IMR-90 (cell line): Measurements from ENCODE around the gene SCN1B. TPM values are rescaled to one million over a fixed set of nuclear protein-coding genes. Genes with fewer than 3 reads are reported as not detected.

ENCODE experiments used
- ATAC-seq: fragments of 200-7000 bp; cut with Tn5 transposase; 2 replicates; pipeline ENCODE4 v1.9.1; 2020; ENCODE audit warnings: low read depth, mild to moderate bottlenecking, moderate library complexity
- BruUV-seq: library from RNA; stranded (reverse); fragments of 400-500 nt; replicated peaks from 2 replicates; lab custom pipeline; 2021; lab: Mats Ljungman, UMichigan
- CTCF ChIA-PET: fragments of 300-600 bp; formaldehyde crosslinking; extraction: SDS; loops from one replicate; lab custom pipeline; 2021; ENCODE audit warnings: antibody characterized with exemption; lab: Yijun Ruan, JAX
- POLR2A ChIA-PET: fragments of 300-600 bp; sonication (Branson Sonifier 250); formaldehyde crosslinking; loops from one replicate; lab custom pipeline; 2022; ENCODE audit warnings: antibody characterized with exemption; ENCODE audit not compliant: unreplicated experiment; lab: Charles Lee
- DNase-seq: peaks from one replicate; pipeline ENCODE4 v3.0.0; 2013
- H2AFZ ChIP-seq: replicated peaks from 2 replicates; pipeline ENCODE3; 2013; ENCODE audit warnings: low read length, mild to moderate bottlenecking; ENCODE audit not compliant: poor library complexity
- H2AK5ac ChIP-seq: 2 replicates; pipeline ENCODE4 v1.6.1; 2013; ENCODE audit warnings: low read depth, low read length, inconsistent platforms
- H2AK9ac ChIP-seq: replicated peaks from 2 replicates; pipeline ENCODE3; 2013; ENCODE audit warnings: mild to moderate bottlenecking, low read depth, low read length, moderate library complexity; ENCODE audit not compliant: poor library complexity
- H2BK120ac ChIP-seq: 2 replicates; pipeline ENCODE4 v1.6.1; 2013; ENCODE audit warnings: low read depth, low read length, inconsistent platforms
- H2BK15ac ChIP-seq: 3 replicates; pipeline ENCODE4 v1.6.1; 2013; ENCODE audit warnings: low read depth, low read length, inconsistent platforms
- H2BK20ac ChIP-seq: 2 replicates; pipeline ENCODE4 v1.6.1; 2013; ENCODE audit warnings: low read depth, mild to moderate bottlenecking, inconsistent platforms, low read length, moderate library complexity
- H2BK5ac ChIP-seq: 2 replicates; pipeline ENCODE4 v1.6.1; 2013; ENCODE audit warnings: mild to moderate bottlenecking, low read depth, low read length, inconsistent platforms; ENCODE audit not compliant: poor library complexity, severe bottlenecking
- H3K14ac ChIP-seq: replicated peaks from 2 replicates; pipeline ENCODE4 v1.6.1; 2013; ENCODE audit warnings: low read depth, low read length, inconsistent platforms
- H3K18ac ChIP-seq: 2 replicates; pipeline ENCODE4 v1.6.1; 2013; ENCODE audit warnings: low read depth, low read length, control low read depth
- H3K23ac ChIP-seq: 2 replicates; pipeline ENCODE4 v1.6.1; 2013; ENCODE audit warnings: low read depth, low read length, inconsistent platforms
- H3K27ac ChIP-seq: 2 replicates; pipeline ENCODE4 v1.5.1; 2013; ENCODE audit warnings: mild to moderate bottlenecking, control low read depth, low read length; ENCODE audit not compliant: insufficient read depth
- H3K27me3 ChIP-seq: 2 replicates; pipeline ENCODE4 v1.6.1; 2013; ENCODE audit warnings: low read length; ENCODE audit not compliant: control insufficient read depth, insufficient read depth
- H3K36me3 ChIP-seq: 2 replicates; pipeline ENCODE4 v1.6.1; 2013; ENCODE audit warnings: low read length, mixed read lengths; ENCODE audit not compliant: control insufficient read depth, insufficient read depth
- H3K4ac ChIP-seq: 2 replicates; pipeline ENCODE4 v1.6.1; 2013; ENCODE audit warnings: low read depth, low read length, inconsistent platforms
- H3K4me1 ChIP-seq: 2 replicates; pipeline ENCODE4 v1.6.1; 2013; ENCODE audit warnings: low read length, mixed read lengths; ENCODE audit not compliant: control insufficient read depth, insufficient read depth
- H3K4me2 ChIP-seq: 2 replicates; pipeline ENCODE4 v1.6.1; 2013; ENCODE audit warnings: low read depth, mild to moderate bottlenecking, control low read depth, low read length, moderate library complexity
- H3K4me3 ChIP-seq: 2 replicates; pipeline ENCODE4 v1.5.1; 2013; ENCODE audit warnings: low read depth, mild to moderate bottlenecking, control low read depth, low read length, moderate library complexity; ENCODE audit not compliant: insufficient read depth
- H3K56ac ChIP-seq: 2 replicates; pipeline ENCODE4 v1.6.1; 2013; ENCODE audit warnings: low read length, inconsistent platforms; ENCODE audit not compliant: insufficient read depth; ENCODE audit errors: extremely low read depth
- H3K79me1 ChIP-seq, 2 experiments: 2 replicates each; pipeline ENCODE4 v1.6.1; 2013; ENCODE audit warnings: low read length in 2 of 2, inconsistent platforms in 1 of 2, low read depth in 1 of 2
- H3K9ac ChIP-seq: 2 replicates; pipeline ENCODE4 v1.6.1; 2013; ENCODE audit warnings: low read depth, low read length, control low read depth
- H3K9me1 ChIP-seq: 2 replicates; pipeline ENCODE4 v1.6.1; 2013; ENCODE audit warnings: low read length, inconsistent platforms; ENCODE audit not compliant: insufficient read depth
- H3K9me3 ChIP-seq: 2 replicates; pipeline ENCODE4 v1.6.1; 2013; ENCODE audit warnings: low read length; ENCODE audit not compliant: control insufficient read depth, insufficient read depth
- H4K20me1 ChIP-seq: 2 replicates; pipeline ENCODE4 v1.6.1; 2013; ENCODE audit warnings: low read length, inconsistent platforms; ENCODE audit not compliant: insufficient read depth
- H4K5ac ChIP-seq: 2 replicates; pipeline ENCODE4 v1.6.1; 2013; ENCODE audit warnings: mild to moderate bottlenecking, low read depth, low read length, control low read depth
- H4K8ac ChIP-seq, 2 experiments: 2 replicates each; pipeline ENCODE4 v1.6.1; 2013; ENCODE audit warnings: low read depth in 2 of 2, low read length in 2 of 2, control low read depth in 1 of 2, inconsistent platforms in 1 of 2
- H4K91ac ChIP-seq: 2 replicates; pipeline ENCODE4 v1.6.1; 2013; ENCODE audit warnings: low read depth, low read length, inconsistent platforms; ENCODE audit not compliant: insufficient read depth
- BHLHE40 ChIP-seq: fragments of 150-350 bp; IDR thresholded peaks from 2 replicates; pipeline ENCODE4 v1.6.1; 2016; ENCODE audit warnings: mild to moderate bottlenecking, low read depth, low read length
- CHD1 ChIP-seq: IDR thresholded peaks from 2 replicates; pipeline ENCODE4 v1.6.1; 2012; ENCODE audit warnings: low read depth, low read length, improper control_type of control experiment
- CTCF ChIP-seq: conservative IDR thresholded peaks from 2 replicates; pipeline ENCODE4 v1.5.1; 2012; ENCODE audit warnings: mild to moderate bottlenecking, low read depth, low read length, improper control_type of control experiment
- MAFK ChIP-seq: IDR thresholded peaks from 2 replicates; pipeline ENCODE4 v1.6.1; 2012; ENCODE audit warnings: low read depth, low read length, improper control_type of control experiment
- NFE2L2 ChIP-seq: fragments of 150-350 bp; IDR thresholded peaks from 2 replicates; pipeline ENCODE4 v1.6.1; 2016; ENCODE audit warnings: low read depth, mild to moderate bottlenecking, low read length
- POLR2A ChIP-seq: IDR thresholded peaks from 2 replicates; pipeline ENCODE4 v1.6.1; 2012; ENCODE audit warnings: mild to moderate bottlenecking, low read depth, low read length
- RAD21 ChIP-seq: IDR thresholded peaks from 2 replicates; pipeline ENCODE4 v1.6.1; 2012; ENCODE audit warnings: low read length, improper control_type of control experiment
- SMC3 ChIP-seq: fragments of 150-350 bp; IDR thresholded peaks from 2 replicates; pipeline ENCODE4 v1.6.1; 2016; ENCODE audit warnings: low read depth, mild to moderate bottlenecking, antibody characterized with exemption, low read length, moderate library complexity
- WGBS, 2 experiments: methylation state at CpG; one replicate each; pipeline versions ENCODE4 v1.1.5 to v1.1.7; 2013; ENCODE audit warnings: missing lambda C conversion rate in 2 of 2; ENCODE audit not compliant: insufficient read length in 1 of 2; ENCODE audit errors: extremely low coverage in 2 of 2; 5-methylcytosine and 5-hydroxymethylcytosine counted together
- dilution Hi-C: fragments of 300-500 bp; cut with HindIII; formaldehyde crosslinking; loops from one replicate; pipeline ENCODE4 v1.14.3; 2018; ENCODE audit warnings: low sequenced_read_pairs; ENCODE audit not compliant: unreplicated experiment
- in situ Hi-C: fragments of 300-500 bp; cut with MboI; formaldehyde crosslinking; loops from 3 replicates; pipeline ENCODE4 v1.14.3; 2019; ENCODE audit warnings: low sequenced_read_pairs, inconsistent platforms, mixed read lengths
- intact Hi-C: fragments of 100-400 bp; cut with micrococcal nuclease; formaldehyde crosslinking; loops from 2 replicates; pipeline ENCODE4 v1.10.0; 2022
- polyA plus RNA-seq, 3 experiments: library from polyadenylated mRNA; depleted of rRNA; stranded (reverse); fragments of >200 nt; gene quantifications; 2 replicates each; pipeline ENCODE4 v1.2.3, GENCODE V29; 2012; ENCODE audit warnings: low replicate concordance in 1 of 3
- total RNA-seq: library from RNA; depleted of rRNA; stranded (reverse); fragments of >200 nt; gene quantifications from 2 replicates; pipeline ENCODE4 v1.2.3, GENCODE V29; 2012
- TF ChIP-seq, protein P1 (sequence below): fragments of 150-350 bp; IDR thresholded peaks from 2 replicates; pipeline ENCODE4 v1.6.1; 2016; ENCODE audit warnings: low read depth, mild to moderate bottlenecking, low read length, moderate library complexity, borderline replicate concordance

The SCN1B gene
- total and polyA plus RNA-seq, 2 of the 4 experiments (the other 2 are of a cell fraction) = 2.0 to 9.6 TPM

DNA sequence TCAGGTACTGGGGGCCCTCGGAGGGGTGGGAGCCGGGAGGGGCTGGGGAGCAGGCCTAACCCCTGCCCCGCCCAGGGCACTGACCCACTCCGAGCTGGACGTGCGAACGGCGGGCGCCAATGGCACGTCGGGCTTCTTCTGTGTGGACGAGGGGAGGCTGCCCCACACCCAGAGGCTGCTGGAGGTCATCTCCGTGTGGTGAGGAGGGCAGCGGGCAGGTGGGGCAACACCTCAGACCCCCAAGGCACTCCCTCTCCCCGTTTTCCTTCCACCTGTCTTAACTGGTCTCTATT lies 29.5 kb downstream of the SCN1B start:
- peaks cover 16% of the 10 kb centered on the region for H3K27me3 ChIP-seq
- no peaks in the 10 kb centered on the region for H3K79me1 ChIP-seq
- H3K27ac ChIP-seq = no peak overlapping the region
- no peak overlapping the region for H2BK20ac ChIP-seq
- dilution Hi-C loops = no loop called here
- no peaks in the 10 kb centered on the region for H4K20me1 ChIP-seq
- ATAC-seq = no peak
- H4K5ac ChIP-seq = no peak overlapping the region
- H3K14ac ChIP-seq = no peak overlapping the region
- no peaks in the 10 kb centered on the region for H3K4me1 ChIP-seq
- TF ChIP-seq, protein P1, sequence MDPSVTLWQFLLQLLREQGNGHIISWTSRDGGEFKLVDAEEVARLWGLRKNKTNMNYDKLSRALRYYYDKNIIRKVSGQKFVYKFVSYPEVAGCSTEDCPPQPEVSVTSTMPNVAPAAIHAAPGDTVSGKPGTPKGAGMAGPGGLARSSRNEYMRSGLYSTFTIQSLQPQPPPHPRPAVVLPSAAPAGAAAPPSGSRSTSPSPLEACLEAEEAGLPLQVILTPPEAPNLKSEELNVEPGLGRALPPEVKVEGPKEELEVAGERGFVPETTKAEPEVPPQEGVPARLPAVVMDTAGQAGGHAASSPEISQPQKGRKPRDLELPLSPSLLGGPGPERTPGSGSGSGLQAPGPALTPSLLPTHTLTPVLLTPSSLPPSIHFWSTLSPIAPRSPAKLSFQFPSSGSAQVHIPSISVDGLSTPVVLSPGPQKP = no peak
- TF ChIP-seq NFE2L2 = no peak
- TF ChIP-seq CHD1 = no peak
- no peak for TF ChIP-seq MAFK
- TF ChIP-seq SMC3 = no peak
- TF ChIP-seq POLR2A = no peak
- no peak for TF ChIP-seq BHLHE40
- no peak for TF ChIP-seq RAD21
- TF ChIP-seq CTCF = no peak
- H2BK5ac ChIP-seq = no peak overlapping the region
- WGBS, 2 experiments = 60% methylated on average over 1 of the region's 15 CpGs; no CpG with 5 or more reads in 1 of the 2 experiments
- no peak overlapping the region for H4K8ac ChIP-seq
- no peaks in the 10 kb centered on the region for H3K36me3 ChIP-seq
- in situ Hi-C loops = no loop called here
- POLR2A ChIA-PET = no interaction called here
- no TSS peak for BruUV-seq
- H3K56ac ChIP-seq = no peak overlapping the region
- no peak overlapping the region for H3K23ac ChIP-seq
- DNase-seq = no peak
- no peak overlapping the region for H3K18ac ChIP-seq
- CTCF ChIA-PET = no interaction called here
- H4K91ac ChIP-seq = no peak overlapping the region
- no peaks in the 10 kb centered on the region for H3K9me3 ChIP-seq
- no peak overlapping the region for H2AK5ac ChIP-seq
- H3K4me3 ChIP-seq = no peak overlapping the region
- no peak overlapping the region for H2AK9ac ChIP-seq
- H3K9me1 ChIP-seq = no peaks in the 10 kb centered on the region
- no peak overlapping the region for H3K9ac ChIP-seq
- intact Hi-C loops = no loop called here
- no peak overlapping the region for H3K4me2 ChIP-seq
- H3K4ac ChIP-seq = no peak overlapping the region
- H2BK15ac ChIP-seq = no peak overlapping the region
- H2AFZ ChIP-seq = no peak overlapping the region
- no peak overlapping the region for H2BK120ac ChIP-seq
